HL-60 (cell line): ENCODE data around the gene UBE4B.
"Not testable (repeated sequence)": the region's sequence is repeated elsewhere in the genome, so short reads cannot be mapped to it uniquely, and the experiment has no call there.

Experiments
- DNase-seq, 2 experiments: peaks; one replicate each; pipeline ENCODE4 v3.0.0-alpha.2; 2010 to 2020; ENCODE audit warnings: low read depth in 1 of 2, low spot score in 1 of 2
- H3K27ac ChIP-seq: fragments of 250-450 bp; sonication (Bioruptor Pico); replicated peaks from 2 replicates; pipeline ENCODE4 v1.5.1; 2020; ENCODE audit warnings: mild to moderate bottlenecking, moderate library complexity
- H3K27me3 ChIP-seq: fragments of 250-450 bp; sonication (Bioruptor Pico); 2 replicates; pipeline ENCODE4 v1.5.1; 2021; ENCODE audit warnings: mild to moderate bottlenecking, moderate library complexity; ENCODE audit not compliant: insufficient read depth, poor library complexity, severe bottlenecking
- H3K4me3 ChIP-seq: replicated peaks from 2 replicates; pipeline ENCODE4 v1.5.1; 2011; ENCODE audit warnings: mild to moderate bottlenecking, control low read depth, low read length; ENCODE audit not compliant: insufficient read depth
- CTCF ChIP-seq: IDR thresholded peaks from one replicate; pipeline ENCODE4 v1.5.1; 2011; ENCODE audit warnings: low read length, control low read depth, inconsistent platforms; ENCODE audit not compliant: insufficient read depth
- GABPA ChIP-seq: IDR thresholded peaks from 2 replicates; pipeline ENCODE4 v1.6.1; 2012; ENCODE audit warnings: low read depth
- POLR2AphosphoS5 ChIP-seq: IDR thresholded peaks from 2 replicates; pipeline ENCODE4 v1.6.1; 2012; ENCODE audit warnings: low read depth
- REST ChIP-seq: IDR thresholded peaks from 2 replicates; pipeline ENCODE4 v1.6.1; 2012; ENCODE audit warnings: low read depth; ENCODE audit not compliant: insufficient replicate concordance
- SPI1 ChIP-seq: IDR thresholded peaks from 2 replicates; pipeline ENCODE4 v1.6.1; 2012; ENCODE audit warnings: low read depth, mild to moderate bottlenecking, borderline replicate concordance

UBE4B gene

GRCh38 chr1:10193288-10193687 lies 160.5 kb downstream of the UBE4B start:
- no peak for DNase-seq

GRCh38 chr1:10195570-10195969 lies 162.8 kb downstream of the UBE4B start:
- DNase-seq = no peak
- Histone ChIP-seq H3K27me3 (no peaks in the 10 kb centered on the region), H3K27ac (no peak overlapping the region), H3K4me3 (no peak overlapping the region)
- TF ChIP-seq GABPA (no peak), REST (no peak), SPI1 (no peak), POLR2AphosphoS5 (no peak), CTCF (no peak)

More at GRCh38 chr1:10193288-10193687, 160.5 kb downstream of the UBE4B start:
- TF ChIP-seq POLR2AphosphoS5 (no peak), GABPA (no peak)
- Histone ChIP-seq H3K4me3 (no peak overlapping the region), H3K27ac (no peak overlapping the region), H3K27me3 (no peaks in the 10 kb centered on the region)

GRCh38 chr1:10196976-10197375 lies 164.2 kb downstream of the UBE4B start:
- H3K27me3 ChIP-seq = no peaks in the 10 kb centered on the region
- H3K4me3 ChIP-seq = no peak overlapping the region
- TF ChIP-seq SPI1 (no peak), GABPA (no peak)
- no peak overlapping the region for H3K27ac ChIP-seq
- DNase-seq = no peak

- TF ChIP-seq SPI1 (no peak), GABPA (no peak), REST (no peak), POLR2AphosphoS5 (no peak), CTCF (no peak)
- H3K27me3 ChIP-seq = no peaks in the 10 kb centered on the region
- H3K4me3 ChIP-seq = no peak overlapping the region
- DNase-seq = no peak
- no peak overlapping the region for H3K27ac ChIP-seq
Observed at GRCh38 chr1:10200620-10201019, 167.9 kb downstream of the UBE4B start.

- Histone ChIP-seq H3K27me3 (no peaks in the 10 kb centered on the region), H3K4me3 (no peak overlapping the region), H3K27ac (no peak overlapping the region)
- TF ChIP-seq SPI1 (0 out of 2 replicates have a peak, but pooled peaks have one; percentile 15), REST (no peak)
- no peak for DNase-seq
Observed at GRCh38 chr1:10204003-10204642, 171.4 kb downstream of the UBE4B start.

- not testable (repeated sequence) for H3K4me3 ChIP-seq, DNase-seq, H3K27ac ChIP-seq, H3K27me3 ChIP-seq
Observed at GRCh38 chr1:10205206-10205605, 172.4 kb downstream of the UBE4B start.
